GM19467 (cell line): ENCODE measurements around the gene TMEM132A.
A peak's percentile ranks its signal among the peaks of the same experiment; 100 is the strongest.
"Not testable (repeated sequence)": the region's sequence is repeated elsewhere in the genome, so short reads cannot be mapped to it uniquely, and the experiment has no call there.

ENCODE experiments used
- ATAC-seq: cut with Tn5 transposase; IDR thresholded peaks from one replicate; pipeline ENCODE4 v1.9.1; 2021; ENCODE audit warnings: mild to moderate bottlenecking, moderate library complexity; ENCODE audit not compliant: unreplicated experiment

Gene TMEM132A

GRCh38 chr11:60902625-60903024 is 21.6 kb upstream of the TMEM132A start:
- no peak for ATAC-seq

- ATAC-seq: no peak
Observed at GRCh38 chr11:60905047-60905446, 19.2 kb upstream of the TMEM132A start.

- no peak for ATAC-seq
Observed at GRCh38 chr11:60905551-60906113, 18.6 kb upstream of the TMEM132A start.

GRCh38 chr11:60906132-60906972 is 17.9 kb upstream of the TMEM132A start, which contains the start of gene PRPF19:
PRPF19 (minus strand) TSS chr11:60906585; CDS start chr11:60906382, 203 bp downstream.
- ATAC-seq: peak; percentile 77

- ATAC-seq: no peak
Observed at GRCh38 chr11:60908803-60909202, 15.5 kb upstream of the TMEM132A start.

GRCh38 chr11:60909680-60910280 is 14.5 kb upstream of the TMEM132A start:
- not testable (repeated sequence) for ATAC-seq

GRCh38 chr11:60910281-60910687 is 14.0 kb upstream of the TMEM132A start:
- ATAC-seq: peak; percentile 38

- no peak for ATAC-seq
Observed at GRCh38 chr11:60910711-60911380, 13.4 kb upstream of the TMEM132A start.

- ATAC-seq: no peak
Observed at GRCh38 chr11:60912223-60912850, 11.9 kb upstream of the TMEM132A start.

GRCh38 chr11:60912851-60913528 is 11.3 kb upstream of the TMEM132A start:
- ATAC-seq: no peak

GRCh38 chr11:60913793-60914632 is 10.2 kb upstream of the TMEM132A start, which contains the start of gene TMEM109:
TMEM109 (plus strand) TSS chr11:60914158; CDS start chr11:60919694, 5,536 bp downstream.
- peak; percentile 35 for ATAC-seq

- no peak for ATAC-seq
Observed at GRCh38 chr11:60914633-60915247, 9.5 kb upstream of the TMEM132A start.

- peak; percentile 39 for ATAC-seq
Observed at GRCh38 chr11:60915248-60915914, 8.9 kb upstream of the TMEM132A start.

GRCh38 chr11:60916669-60917206 is 7.5 kb upstream of the TMEM132A start:
- no peak for ATAC-seq

- ATAC-seq: no peak
Observed at GRCh38 chr11:60917267-60917666, 7.0 kb upstream of the TMEM132A start.

GRCh38 chr11:60918251-60918938 is 5.9 kb upstream of the TMEM132A start:
- no peak for ATAC-seq

- no peak for ATAC-seq
Observed at GRCh38 chr11:60918939-60919265, 5.4 kb upstream of the TMEM132A start.

GRCh38 chr11:60919320-60919719 is 4.9 kb upstream of the TMEM132A start:
- no peak for ATAC-seq
